Large intestine (tissue), 3 donors: ENCODE results near the gene MPDZ. TPM values are rescaled to one million over a fixed set of nuclear protein-coding genes. Genes with fewer than 3 reads are reported as not detected.

Experiments used
- DNase-seq, 2 donors: peaks; one replicate each; pipeline versions ENCODE4 v3.0.0 to v3.0.0-alpha.2; 2013
- H3K27ac ChIP-seq: one replicate; pipeline ENCODE4 v1.5.1; 2013; ENCODE audit warnings: low read length
- H3K27me3 ChIP-seq: 2 replicates; pipeline ENCODE4 v1.6.1; 2013; ENCODE audit warnings: low read length; ENCODE audit not compliant: control insufficient read depth, insufficient read depth
- H3K36me3 ChIP-seq: 2 replicates; pipeline ENCODE4 v1.6.1; 2013; ENCODE audit warnings: low read length; ENCODE audit not compliant: control insufficient read depth, insufficient read depth
- H3K4me1 ChIP-seq: one replicate; pipeline ENCODE4 v1.6.1; 2013; ENCODE audit warnings: low read length; ENCODE audit not compliant: control insufficient read depth, insufficient read depth
- H3K4me3 ChIP-seq: one replicate; pipeline ENCODE4 v1.5.1; 2013; ENCODE audit warnings: low read length
- H3K9me3 ChIP-seq: one replicate; pipeline ENCODE4 v1.6.1; 2013; ENCODE audit warnings: mild to moderate bottlenecking, low read depth, low read length, moderate library complexity; ENCODE audit not compliant: control insufficient read depth
- WGBS: methylation state at CpG from one replicate; pipeline ENCODE4 v1.1.5; 2013; ENCODE audit warnings: low lambda C conversion rate; ENCODE audit not compliant: insufficient coverage; 5-methylcytosine and 5-hydroxymethylcytosine counted together
- polyA plus RNA-seq: library from polyadenylated mRNA; unstranded; fragments of 120-200 nt; gene quantifications from one replicate; pipeline ENCODE4 v1.2.1, GENCODE V29; 2013

MPDZ gene
- polyA plus RNA-seq, 1 donor, result 51.0 TPM

DNA sequence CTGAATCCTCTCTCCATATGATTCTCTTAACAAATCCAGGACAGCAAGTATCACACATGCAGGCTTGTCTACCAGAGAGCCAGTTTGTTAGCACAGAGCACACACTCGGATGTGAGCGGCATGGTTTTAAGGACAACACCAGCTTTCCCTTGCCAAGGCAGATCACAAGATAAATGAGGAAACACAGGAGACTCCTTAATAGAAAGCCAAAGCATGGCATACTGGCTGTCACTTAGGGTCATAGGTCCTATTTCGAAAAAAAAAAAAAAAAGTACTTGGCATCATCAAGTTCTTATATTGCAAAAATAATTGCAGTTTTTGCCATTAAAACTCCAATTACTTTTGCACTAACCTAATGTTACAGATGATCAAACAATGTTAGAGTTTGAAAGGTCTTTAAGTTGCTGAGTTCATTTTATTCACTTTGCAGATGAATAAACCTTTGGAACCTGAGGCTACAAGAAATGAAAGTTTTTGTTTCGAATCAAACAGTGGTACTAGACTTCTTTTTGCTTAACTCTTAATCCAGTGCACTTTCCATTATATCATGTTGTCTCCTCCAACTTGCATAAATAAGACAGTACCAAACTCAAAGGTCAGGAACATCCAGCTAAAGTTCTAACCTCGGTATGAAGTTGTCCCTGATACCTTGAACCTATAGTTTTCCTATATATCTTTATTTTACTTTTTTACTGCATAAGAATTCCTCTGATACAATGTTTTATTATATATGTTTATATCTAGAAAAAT, 138.5 kb downstream of the MPDZ start:
- no peaks in the 10 kb centered on the region for H3K9me3 ChIP-seq
- WGBS, result no CpG with 5 or more reads among the region's 5 CpGs
- no peaks in the 10 kb centered on the region for H3K27me3 ChIP-seq
- H3K36me3 ChIP-seq, result peaks cover 22% of the 10 kb centered on the region
- H3K4me3 ChIP-seq, result no peak overlapping the region
- H3K27ac ChIP-seq, result no peak overlapping the region
- H3K4me1 ChIP-seq, result no peaks in the 10 kb centered on the region
- DNase-seq, result no peak

DNA sequence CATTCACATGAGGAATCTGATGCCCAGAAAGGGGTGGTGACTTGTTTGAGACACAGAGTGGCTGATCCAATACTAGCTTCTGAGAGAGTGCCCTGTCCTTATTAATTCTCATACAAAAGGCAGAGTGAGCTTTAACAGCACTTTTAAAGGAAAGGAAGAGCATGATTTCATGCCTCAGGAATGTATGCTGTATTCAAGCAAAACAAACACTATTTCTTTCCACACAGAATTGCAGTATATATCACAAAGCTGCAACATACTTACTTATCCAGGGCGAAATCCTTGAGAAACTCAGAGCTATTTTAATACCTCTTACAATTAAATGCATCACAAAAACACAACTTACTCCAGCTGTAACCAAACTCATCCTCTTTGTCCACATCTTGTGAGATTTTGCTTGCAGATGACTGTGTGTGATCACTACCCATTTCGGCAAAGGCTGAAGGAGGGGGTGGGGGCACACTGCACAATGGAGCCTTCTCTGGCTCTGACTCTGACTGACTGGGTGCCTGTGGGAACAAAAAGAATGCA, 139.8 kb downstream of the MPDZ start:
- Histone ChIP-seq H3K9me3 (no peaks in the 10 kb centered on the region), H3K27me3 (no peaks in the 10 kb centered on the region), H3K4me3 (no peak overlapping the region), H3K36me3 (peaks cover 31% of the 10 kb centered on the region), H3K27ac (no peak overlapping the region), H3K4me1 (no peaks in the 10 kb centered on the region)
- DNase-seq, result peak; percentile 3 to 21
- WGBS, result no CpG with 5 or more reads among the region's 2 CpGs

DNA sequence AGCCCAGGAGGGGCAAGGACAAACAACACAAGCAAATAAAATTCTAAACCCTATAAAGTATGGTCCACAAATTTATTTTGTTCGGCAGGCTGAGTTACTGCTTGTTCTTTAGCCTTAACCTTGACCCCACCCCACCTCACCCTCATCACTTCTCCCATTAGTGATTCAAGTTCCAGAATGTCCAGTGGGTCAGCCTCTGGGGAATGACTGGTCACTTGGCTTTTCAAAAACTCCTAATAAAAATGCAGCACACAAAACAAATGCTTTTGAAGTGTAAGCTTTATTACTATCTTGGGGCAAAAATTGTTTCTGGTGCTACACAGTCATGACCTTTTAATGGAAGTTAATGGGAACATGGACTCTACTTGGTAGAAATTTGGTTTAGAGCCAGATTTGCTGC, 142.1 kb downstream of the MPDZ start:
- Histone ChIP-seq H3K36me3 (peaks cover 43% of the 10 kb centered on the region), H3K4me3 (no peak overlapping the region), H3K4me1 (no peaks in the 10 kb centered on the region), H3K27me3 (no peaks in the 10 kb centered on the region), H3K27ac (no peak overlapping the region), H3K9me3 (no peaks in the 10 kb centered on the region)
- WGBS, result no CpG with 5 or more reads among the region's 1 CpG
- no peak for DNase-seq

DNA sequence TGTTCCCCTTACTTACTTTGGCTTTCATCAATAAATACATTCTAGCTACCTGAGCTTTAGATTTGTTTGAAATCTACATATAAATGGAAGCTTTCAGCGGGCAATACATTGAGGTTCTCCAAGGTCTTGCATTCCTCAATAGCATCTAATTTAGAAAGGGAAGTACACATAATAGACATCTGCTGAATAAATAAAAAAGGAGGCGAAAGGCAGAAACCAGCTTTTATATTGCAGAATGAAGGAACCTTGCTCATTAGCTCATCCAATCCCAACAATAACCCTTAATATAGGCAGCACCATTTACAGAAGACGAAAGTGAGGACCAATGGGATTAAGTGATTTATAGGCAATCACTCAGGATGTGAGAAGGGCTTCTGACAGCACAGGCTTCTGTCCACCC, 147.5 kb downstream of the MPDZ start:
- WGBS, result no CpG with 5 or more reads among the region's 3 CpGs
- no peak overlapping the region for H3K27ac ChIP-seq
- H3K4me1 ChIP-seq, result no peaks in the 10 kb centered on the region
- no peak for DNase-seq
- no peaks in the 10 kb centered on the region for H3K27me3 ChIP-seq
- no peaks in the 10 kb centered on the region for H3K9me3 ChIP-seq
- H3K4me3 ChIP-seq, result no peak overlapping the region
- peaks cover 34% of the 10 kb centered on the region for H3K36me3 ChIP-seq

DNA sequence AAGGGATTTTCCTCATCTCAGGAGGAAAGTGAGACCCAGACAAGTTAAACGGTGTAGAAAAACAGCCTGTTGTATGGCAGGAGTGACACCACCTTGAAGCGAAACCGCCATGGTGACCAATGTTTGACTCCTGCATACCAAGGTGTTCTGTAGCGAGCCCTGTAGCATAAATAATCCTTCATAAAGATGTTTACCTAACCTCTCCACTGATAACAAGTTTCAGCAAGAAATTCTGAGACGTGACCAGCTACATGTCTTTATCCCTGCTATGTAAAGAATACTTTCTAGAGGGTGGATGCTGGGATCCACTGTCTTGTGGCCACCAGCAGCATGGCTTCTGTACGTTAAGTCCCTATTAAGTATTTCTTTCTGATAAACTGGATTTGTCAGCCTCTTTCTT, 148.1 kb downstream of the MPDZ start:
- Histone ChIP-seq H3K4me1 (no peaks in the 10 kb centered on the region), H3K27ac (no peak overlapping the region), H3K4me3 (no peak overlapping the region), H3K9me3 (no peaks in the 10 kb centered on the region), H3K36me3 (peaks cover 34% of the 10 kb centered on the region), H3K27me3 (no peaks in the 10 kb centered on the region)
- no CpG with 5 or more reads among the region's 6 CpGs for WGBS
- DNase-seq, result no peak

DNA sequence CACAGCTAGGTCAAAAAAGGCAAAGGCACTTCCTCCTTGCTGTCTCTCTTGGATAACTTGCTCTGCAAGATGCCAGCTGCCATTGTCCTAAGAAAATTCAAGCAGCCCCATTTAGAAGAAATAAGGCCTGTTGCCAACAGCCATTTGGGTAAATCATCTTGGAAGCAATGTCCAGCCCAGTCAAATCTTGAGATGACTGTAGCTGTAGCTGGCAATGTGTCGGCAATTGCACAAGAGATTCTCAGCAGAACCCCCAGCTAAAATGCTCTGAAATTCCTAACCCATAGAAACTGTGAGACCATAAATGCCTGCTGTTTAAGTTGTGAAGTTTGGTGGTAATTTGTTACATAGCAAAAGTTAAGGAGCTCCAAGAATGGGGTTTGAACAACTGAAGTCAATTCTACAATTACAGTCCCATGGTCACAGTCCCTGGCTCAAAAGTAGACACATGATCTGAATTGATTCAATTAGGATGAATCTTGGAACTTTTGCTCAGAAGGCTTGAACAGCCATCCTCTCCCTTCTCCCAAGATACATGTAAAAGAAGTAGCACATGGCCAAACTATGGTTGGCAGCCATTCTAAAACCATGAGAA, 151.1 kb downstream of the MPDZ start:
- WGBS, result no CpG with 5 or more reads among the region's 1 CpG
- H3K27ac ChIP-seq, result no peak overlapping the region
- no peak overlapping the region for H3K4me3 ChIP-seq
- H3K27me3 ChIP-seq, result no peaks in the 10 kb centered on the region
- no peaks in the 10 kb centered on the region for H3K4me1 ChIP-seq
- no peak for DNase-seq
- H3K36me3 ChIP-seq, result peaks cover 28% of the 10 kb centered on the region
- H3K9me3 ChIP-seq, result no peaks in the 10 kb centered on the region

DNA sequence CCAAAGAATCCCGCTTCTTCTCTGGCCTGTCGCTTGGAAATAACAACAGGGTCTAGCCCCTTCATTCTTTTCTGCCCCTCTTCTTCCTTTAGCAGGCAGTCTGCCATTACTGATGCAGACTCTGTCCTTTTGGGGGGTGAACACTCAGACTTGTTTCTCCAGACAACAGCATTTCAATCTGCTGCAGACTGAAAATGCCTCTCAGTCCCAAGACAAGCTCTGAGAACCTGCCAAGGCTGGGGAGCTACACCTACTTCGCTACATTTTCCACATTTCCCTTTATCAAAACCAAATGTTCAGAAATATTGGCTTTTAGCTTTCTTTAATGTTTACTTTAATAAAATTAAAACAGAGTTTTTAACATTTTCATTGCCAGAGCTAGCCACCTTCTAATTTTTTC, 152.4 kb downstream of the MPDZ start:
- WGBS, result 100% methylated on average over 2 of the region's 3 CpGs
- H3K27me3 ChIP-seq, result no peaks in the 10 kb centered on the region
- no peak for DNase-seq
- peaks cover 28% of the 10 kb centered on the region for H3K36me3 ChIP-seq
- H3K4me1 ChIP-seq, result no peaks in the 10 kb centered on the region
- no peak overlapping the region for H3K4me3 ChIP-seq
- H3K27ac ChIP-seq, result no peak overlapping the region
- H3K9me3 ChIP-seq, result no peaks in the 10 kb centered on the region

DNA sequence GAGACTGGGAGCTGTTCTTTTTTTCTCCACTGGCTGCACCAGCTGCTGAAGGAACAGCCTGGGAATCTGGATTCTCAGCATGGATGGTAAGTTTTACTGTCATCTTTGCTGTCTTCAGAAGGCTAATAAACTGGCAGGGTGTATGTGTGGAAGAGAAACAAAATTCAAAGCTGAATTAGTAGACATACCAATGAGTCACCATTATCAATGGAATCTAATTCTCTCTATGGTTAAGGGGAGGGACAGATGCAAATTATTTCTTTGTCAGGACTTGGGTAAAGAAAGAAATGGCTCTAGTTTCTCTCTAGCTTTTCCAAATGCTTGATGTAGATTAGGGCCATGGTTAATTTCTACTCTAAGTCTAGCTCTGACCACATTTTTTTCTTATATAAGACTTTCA, 154.2 kb downstream of the MPDZ start:
- DNase-seq, result no peak
- H3K27ac ChIP-seq, result no peak overlapping the region
- H3K27me3 ChIP-seq, result no peaks in the 10 kb centered on the region
- no peak overlapping the region for H3K4me3 ChIP-seq
- H3K36me3 ChIP-seq, result peaks cover 41% of the 10 kb centered on the region
- no peaks in the 10 kb centered on the region for H3K9me3 ChIP-seq
- no peaks in the 10 kb centered on the region for H3K4me1 ChIP-seq

DNA sequence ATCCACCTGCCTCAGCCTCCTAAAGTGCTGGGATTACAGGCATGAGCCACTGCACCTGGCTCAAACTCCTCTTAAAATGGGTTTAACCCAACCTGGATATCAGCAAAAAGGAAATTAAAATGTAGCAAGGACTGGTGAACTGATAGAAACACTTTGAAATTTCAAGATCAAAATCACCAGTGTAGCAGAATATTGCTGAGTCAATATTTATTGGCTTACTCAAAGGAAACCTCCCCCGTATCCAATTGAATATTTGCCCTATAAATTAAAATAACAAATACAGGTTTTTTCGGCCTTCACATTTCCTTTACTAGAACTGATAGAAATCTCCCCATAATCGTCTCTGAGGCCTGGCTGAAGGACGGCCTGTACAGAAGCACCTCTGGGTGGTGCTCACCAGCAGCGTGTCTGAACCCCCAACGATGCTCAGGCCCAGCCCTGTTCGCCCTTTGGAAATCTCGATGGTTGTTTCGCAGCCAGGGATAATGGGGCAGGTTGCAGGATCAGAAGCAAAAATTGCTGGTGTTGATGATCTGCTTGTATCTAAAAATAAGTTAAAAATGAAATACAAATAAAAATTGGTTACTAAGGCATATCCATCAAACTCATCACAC, 156.6 kb downstream of the MPDZ start:
- Histone ChIP-seq H3K27me3 (no peaks in the 10 kb centered on the region), H3K4me1 (no peaks in the 10 kb centered on the region), H3K4me3 (no peak overlapping the region), H3K27ac (no peak overlapping the region), H3K9me3 (no peaks in the 10 kb centered on the region), H3K36me3 (peaks cover 42% of the 10 kb centered on the region)
- DNase-seq, result no peak
- WGBS, result 100% methylated on average over 1 of the region's 9 CpGs

DNA sequence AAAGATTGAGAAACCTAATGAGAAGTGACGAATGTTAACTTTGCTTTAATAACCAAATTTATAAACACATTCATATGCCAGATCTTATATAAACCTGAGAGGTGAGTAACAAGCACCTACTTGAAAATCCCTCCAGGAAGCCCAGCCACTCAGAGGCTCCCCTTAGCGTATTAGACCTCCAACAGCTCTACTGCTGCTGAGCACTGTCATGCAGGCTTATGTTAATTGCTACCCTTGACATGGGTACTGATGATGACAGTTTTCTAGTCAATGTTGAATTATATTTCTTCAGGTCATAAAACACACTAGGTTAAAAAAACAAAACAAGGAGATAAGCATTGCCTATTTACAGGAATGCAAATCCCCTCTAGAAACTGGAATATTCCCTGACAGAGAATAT, 161.2 kb downstream of the MPDZ start:
- Histone ChIP-seq H3K4me1 (no peaks in the 10 kb centered on the region), H3K27me3 (no peaks in the 10 kb centered on the region), H3K4me3 (no peak overlapping the region), H3K36me3 (peaks cover 32% of the 10 kb centered on the region), H3K9me3 (no peaks in the 10 kb centered on the region), H3K27ac (no peak overlapping the region)
- no CpG with 5 or more reads among the region's 2 CpGs for WGBS
- DNase-seq, result no peak
